Measurements from ENCODE around the gene DIPK1B. TPM values are rescaled to one million over a fixed set of nuclear protein-coding genes. Genes with fewer than 3 reads are reported as not detected.

The DIPK1B gene
- total and polyA plus RNA-seq, 3 donors from 2014 or later, result 23.3 to 36.2 (median 28.7) TPM

- Histone ChIP-seq H3K9me3 (no peaks in the 10 kb centered on the region), H3K27ac (no peak overlapping the region), H3K4me3 (no peak overlapping the region), H3K36me3 (ENCODE audit: low read depth, missing control alignments) (no peaks in the 10 kb centered on the region), H3K4me1 (peaks cover 39% of the 10 kb centered on the region), H3K27me3 (no peaks in the 10 kb centered on the region)
- no peak for TF ChIP-seq CTCF (IDR thresholded peaks at IDR 0.05)
- no peak for TF ChIP-seq POLR2A (IDR thresholded peaks at IDR 0.05)
- 90 to 91% methylated on average over 6 to 17 of the region's 18 CpGs for WGBS, 2 donors
- intact Hi-C loops (cut with DNase I; ENCODE audit: low total_unique reads), result no loop called here
- DNase-seq, result no peak
Observed at GRCh38 chr9:136746621-136747020, 34.2 kb downstream of the DIPK1B start.

GRCh38 chr9:136747161-136748060, 35.0 kb downstream of the DIPK1B start:
- TF ChIP-seq CTCF (IDR thresholded peaks at IDR 0.05) (no peak), POLR2A (IDR thresholded peaks at IDR 0.05) (no peak)
- H3K4me3 ChIP-seq, result no peak overlapping the region
- H3K27ac ChIP-seq, result no peak overlapping the region
- WGBS, 2 donors, result 89 to 95% methylated on average over 21 of the region's 22 CpGs
- H3K27me3 ChIP-seq, result no peaks in the 10 kb centered on the region
- peaks cover 31% of the 10 kb centered on the region for H3K4me1 ChIP-seq
- intact Hi-C loops (cut with DNase I; ENCODE audit: low total_unique reads), result no loop called here
- DNase-seq, result no peak
- H3K36me3 ChIP-seq (ENCODE audit: low read depth, missing control alignments), result no peaks in the 10 kb centered on the region
- no peaks in the 10 kb centered on the region for H3K9me3 ChIP-seq

- Histone ChIP-seq H3K27me3 (no peaks in the 10 kb centered on the region), H3K9me3 (no peaks in the 10 kb centered on the region), H3K4me3 (no peak within 1 kb of the TSS), H3K27ac (peak within 1 kb of the TSS; percentile 53 to 56), H3K36me3 (ENCODE audit: low read depth, missing control alignments) (no peaks in the 10 kb centered on the region), H3K4me1 (peaks cover 28% of the 10 kb centered on the region)
- no peak for TF ChIP-seq POLR2A (IDR thresholded peaks at IDR 0.05)
- TF ChIP-seq CTCF (IDR thresholded peaks at IDR 0.05), result no peak
- DNase-seq, result no peak
- intact Hi-C loops (cut with DNase I; ENCODE audit: low total_unique reads), result no loop called here
- WGBS, 2 donors, result 69% methylated on average over 8 of the region's 8 CpGs; no CpG with 5 or more reads in 1 of the 2 donors
Observed at GRCh38 chr9:136748201-136748600, 35.8 kb downstream of the DIPK1B start, which contains the start of gene LCN6. Gene LCN6, minus strand, starts transcription at chr9:136748525. Its CDS starts 42 bp downstream, at chr9:136748483.

GRCh38 chr9:136748666-136749611, 36.6 kb downstream of the DIPK1B start:
- intact Hi-C loops (cut with DNase I; ENCODE audit: low total_unique reads), result no loop called here
- Histone ChIP-seq H3K4me1 (peaks cover 28% of the 10 kb centered on the region), H3K27me3 (no peaks in the 10 kb centered on the region), H3K9me3 (no peaks in the 10 kb centered on the region), H3K36me3 (ENCODE audit: low read depth, missing control alignments) (no peaks in the 10 kb centered on the region), H3K4me3 (no peak overlapping the region), H3K27ac (peak overlapping the region; percentile 53 to 56)
- 25 to 35% methylated on average over 18 to 21 of the region's 21 CpGs for WGBS, 2 donors
- TF ChIP-seq CTCF (IDR thresholded peaks at IDR 0.05) (no peak), POLR2A (IDR thresholded peaks at IDR 0.05) (no peak)
- peak; percentile 79 for DNase-seq
